Bronchial smooth muscle cell (primary cell): Measurements from ENCODE around the gene HHIP. TPM values are rescaled to one million over a fixed set of nuclear protein-coding genes. Genes with fewer than 3 reads are reported as not detected.

Experiments
- total RNA-seq: library from RNA; depleted of rRNA; stranded (reverse); fragments of >200 nt; gene quantifications from 2 replicates; pipeline ENCODE4 v1.2.1, GENCODE V29; 2014

HHIP gene, protein sequence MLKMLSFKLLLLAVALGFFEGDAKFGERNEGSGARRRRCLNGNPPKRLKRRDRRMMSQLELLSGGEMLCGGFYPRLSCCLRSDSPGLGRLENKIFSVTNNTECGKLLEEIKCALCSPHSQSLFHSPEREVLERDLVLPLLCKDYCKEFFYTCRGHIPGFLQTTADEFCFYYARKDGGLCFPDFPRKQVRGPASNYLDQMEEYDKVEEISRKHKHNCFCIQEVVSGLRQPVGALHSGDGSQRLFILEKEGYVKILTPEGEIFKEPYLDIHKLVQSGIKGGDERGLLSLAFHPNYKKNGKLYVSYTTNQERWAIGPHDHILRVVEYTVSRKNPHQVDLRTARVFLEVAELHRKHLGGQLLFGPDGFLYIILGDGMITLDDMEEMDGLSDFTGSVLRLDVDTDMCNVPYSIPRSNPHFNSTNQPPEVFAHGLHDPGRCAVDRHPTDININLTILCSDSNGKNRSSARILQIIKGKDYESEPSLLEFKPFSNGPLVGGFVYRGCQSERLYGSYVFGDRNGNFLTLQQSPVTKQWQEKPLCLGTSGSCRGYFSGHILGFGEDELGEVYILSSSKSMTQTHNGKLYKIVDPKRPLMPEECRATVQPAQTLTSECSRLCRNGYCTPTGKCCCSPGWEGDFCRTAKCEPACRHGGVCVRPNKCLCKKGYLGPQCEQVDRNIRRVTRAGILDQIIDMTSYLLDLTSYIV
- 0.09 and 0.16 TPM in 2 replicates for total RNA-seq

DNA sequence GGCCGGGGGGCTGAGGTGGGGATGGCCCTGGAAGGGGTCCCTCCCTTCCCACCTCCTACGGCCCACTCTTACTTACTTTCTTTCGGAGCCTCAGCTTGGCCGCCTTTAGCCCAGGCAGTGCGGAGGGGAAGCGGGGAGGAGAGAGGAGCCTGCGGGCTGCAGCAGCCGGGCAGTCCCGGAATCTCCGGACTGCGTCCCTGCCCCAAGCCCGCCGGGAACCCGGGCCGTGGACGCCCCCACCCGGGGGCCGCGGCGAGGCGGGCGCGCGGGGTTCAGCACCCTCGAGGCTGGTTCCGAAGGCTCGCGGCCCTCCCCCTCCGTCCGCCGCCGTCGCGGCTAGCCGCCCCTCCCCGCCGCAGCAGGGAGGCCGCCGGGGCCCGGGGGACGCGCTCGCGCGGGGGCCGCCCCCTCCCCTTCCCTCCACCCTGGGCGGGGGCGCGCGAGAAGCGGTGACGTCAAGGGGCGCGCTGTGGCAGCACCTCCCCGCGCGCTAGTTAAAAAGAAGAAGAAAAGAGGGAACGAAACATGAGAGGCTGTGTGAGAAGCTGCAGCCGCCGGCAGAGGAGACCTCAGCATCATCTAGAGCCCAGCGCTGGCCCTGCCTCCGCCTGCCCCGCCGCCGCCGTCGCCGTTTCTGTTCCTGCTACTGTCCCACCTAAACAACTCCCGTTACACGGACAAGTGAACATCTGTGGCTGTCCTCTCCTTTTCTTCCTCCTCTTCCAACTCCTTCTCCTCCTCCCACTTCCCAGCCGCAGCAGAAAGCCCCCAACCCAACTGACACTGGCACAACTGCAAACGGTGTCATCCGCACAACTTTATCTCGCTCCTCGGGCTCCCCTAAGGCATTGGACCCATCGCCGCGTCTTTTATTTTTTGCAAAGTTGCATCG lies at the start of gene HHIP:
TSS of gene HHIP (plus strand) at position 526 of the 892 bp plus-strand sequence. CDS start 520 bp downstream, outside the sequence.

